ENCODE measurements around the gene MSANTD3. TPM values are rescaled to one million over a fixed set of nuclear protein-coding genes. Genes with fewer than 3 reads are reported as not detected.
"Not testable (repeated sequence)": the region's sequence is repeated elsewhere in the genome, so short reads cannot be mapped to it uniquely, and the experiment has no call there.

MSANTD3 gene
- total RNA-seq, 1 donor from 2014 or later: 38.9 TPM

DNA sequence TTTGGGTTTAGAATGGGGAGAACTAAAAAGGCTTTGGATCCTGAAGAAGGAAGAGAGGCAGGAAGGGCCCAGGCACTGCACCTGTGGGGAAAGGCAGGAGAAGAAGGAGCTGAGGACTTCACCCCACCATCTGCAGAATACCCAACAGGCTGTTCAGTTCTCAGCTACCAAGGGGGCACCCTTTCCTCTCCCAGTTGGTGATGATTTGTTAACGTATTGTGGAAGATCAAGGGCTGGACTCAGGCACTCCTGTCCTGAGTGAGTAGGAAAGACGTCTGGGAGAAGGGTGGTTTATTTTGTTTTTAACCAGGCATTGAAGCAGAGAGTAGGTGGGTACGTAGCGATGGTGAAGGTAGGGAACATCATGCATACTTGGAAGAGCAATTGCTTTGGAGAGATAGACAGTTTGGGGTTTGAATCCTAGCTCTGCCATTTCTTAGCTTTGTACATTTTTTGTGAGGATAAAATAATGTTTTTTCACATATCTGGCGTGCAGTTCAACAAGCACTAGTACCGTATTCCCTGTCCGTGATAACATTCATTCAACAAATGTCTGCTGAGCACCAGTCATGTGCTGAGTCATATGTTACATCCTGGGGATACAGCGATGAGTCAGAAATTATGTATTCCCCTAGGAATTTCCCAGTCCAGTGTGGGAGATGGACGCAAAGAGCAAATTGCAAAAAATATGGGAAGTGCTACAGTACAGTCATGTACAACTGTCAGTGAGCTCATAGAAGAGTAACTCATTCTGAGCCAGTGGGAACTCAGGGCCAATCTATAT lies 2.1 kb downstream of the MSANTD3 start:
- peak; percentile 98 to 99 for DNase-seq (ENCODE audit: low read depth in 2 of 2)

GRCh38 chr9:100430286-100430940 lies 3.5 kb downstream of the MSANTD3 start:
- no peak for DNase-seq (ENCODE audit: low read depth in 2 of 2)

- DNase-seq (ENCODE audit: low read depth in 2 of 2): no peak
These were observed 4.9 kb downstream of the MSANTD3 start for GRCh38 chr9:100431886-100432285.

- no peak for DNase-seq (ENCODE audit: low read depth in 2 of 2)
These were observed 5.8 kb downstream of the MSANTD3 start for GRCh38 chr9:100432736-100433135.

DNA sequence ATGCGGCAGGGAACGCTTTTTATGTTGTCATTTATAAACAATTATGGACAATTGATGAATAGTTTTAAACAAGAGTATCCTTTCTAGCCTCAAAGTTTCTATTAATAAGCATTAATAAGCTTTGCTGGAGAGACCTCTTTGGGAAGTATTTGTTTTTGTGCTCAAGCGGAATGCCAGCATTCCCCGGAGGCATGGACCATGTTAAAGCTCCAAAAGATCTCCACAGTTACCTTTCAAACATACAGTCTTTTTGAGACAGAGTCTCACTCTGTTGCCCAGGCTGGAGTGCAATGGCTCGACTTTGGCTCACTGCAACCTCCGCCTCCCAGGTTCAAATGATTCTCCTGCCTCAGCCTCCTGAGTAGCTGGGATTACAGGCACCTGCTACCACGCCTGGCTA lies 9.6 kb downstream of the MSANTD3 start:
- DNase-seq (ENCODE audit: low read depth in 2 of 2): no peak

DNA sequence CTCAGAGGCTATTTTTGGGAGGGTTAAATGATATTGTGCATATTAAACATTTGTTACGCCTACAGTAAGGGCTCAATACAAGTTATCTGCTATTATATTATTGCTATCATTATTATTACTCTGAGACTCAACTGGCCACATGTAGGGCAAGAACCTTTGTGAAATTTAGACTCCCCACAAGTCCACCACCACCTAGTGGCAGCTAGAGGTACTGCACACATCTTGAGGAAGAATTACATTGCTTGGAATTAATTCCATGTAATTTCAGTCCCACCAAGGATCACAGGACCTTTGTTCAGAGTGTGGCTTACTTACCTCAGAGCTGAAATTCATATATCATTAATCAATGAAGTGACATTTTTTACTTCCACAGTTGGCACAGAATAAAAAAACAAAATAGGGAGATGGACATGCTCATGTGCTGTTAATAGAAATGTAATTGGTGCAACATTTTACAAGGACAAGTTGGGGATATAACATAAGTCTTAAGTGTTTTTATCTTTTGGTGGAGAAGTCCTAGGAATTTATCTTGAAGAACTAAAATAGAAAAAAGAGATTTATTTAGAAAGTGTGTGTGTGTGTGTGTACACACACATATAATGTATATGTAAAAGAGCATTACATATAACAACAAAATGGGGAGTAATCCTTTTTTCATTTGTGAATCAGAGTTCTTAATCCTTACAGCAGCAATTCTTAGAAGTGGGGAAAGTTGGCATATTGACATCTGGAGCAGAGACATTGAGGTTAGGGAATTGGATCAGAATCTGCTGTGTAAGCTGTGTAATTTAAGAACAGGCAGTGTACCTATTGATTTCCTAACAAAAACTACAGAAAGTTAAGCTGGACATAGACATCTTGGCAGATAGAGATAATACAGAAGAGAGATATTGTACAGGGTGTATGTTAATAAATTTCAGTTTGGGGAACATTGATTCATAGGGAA lies 11.2 kb downstream of the MSANTD3 start:
- DNase-seq (ENCODE audit: low read depth in 2 of 2): peak; percentile 76 to 84

GRCh38 chr9:100440071-100440470 lies 13.1 kb downstream of the MSANTD3 start:
- DNase-seq (ENCODE audit: low read depth in 2 of 2): peak in 1 of 2 donors; percentile 39

GRCh38 chr9:100440487-100440886 lies 13.5 kb downstream of the MSANTD3 start:
- not testable (repeated sequence) for DNase-seq (ENCODE audit: low read depth in 2 of 2)

GRCh38 chr9:100441911-100442361 lies 15.0 kb downstream of the MSANTD3 start:
- peak in 1 of 2 donors; percentile 52 for DNase-seq (ENCODE audit: low read depth in 2 of 2)

DNA sequence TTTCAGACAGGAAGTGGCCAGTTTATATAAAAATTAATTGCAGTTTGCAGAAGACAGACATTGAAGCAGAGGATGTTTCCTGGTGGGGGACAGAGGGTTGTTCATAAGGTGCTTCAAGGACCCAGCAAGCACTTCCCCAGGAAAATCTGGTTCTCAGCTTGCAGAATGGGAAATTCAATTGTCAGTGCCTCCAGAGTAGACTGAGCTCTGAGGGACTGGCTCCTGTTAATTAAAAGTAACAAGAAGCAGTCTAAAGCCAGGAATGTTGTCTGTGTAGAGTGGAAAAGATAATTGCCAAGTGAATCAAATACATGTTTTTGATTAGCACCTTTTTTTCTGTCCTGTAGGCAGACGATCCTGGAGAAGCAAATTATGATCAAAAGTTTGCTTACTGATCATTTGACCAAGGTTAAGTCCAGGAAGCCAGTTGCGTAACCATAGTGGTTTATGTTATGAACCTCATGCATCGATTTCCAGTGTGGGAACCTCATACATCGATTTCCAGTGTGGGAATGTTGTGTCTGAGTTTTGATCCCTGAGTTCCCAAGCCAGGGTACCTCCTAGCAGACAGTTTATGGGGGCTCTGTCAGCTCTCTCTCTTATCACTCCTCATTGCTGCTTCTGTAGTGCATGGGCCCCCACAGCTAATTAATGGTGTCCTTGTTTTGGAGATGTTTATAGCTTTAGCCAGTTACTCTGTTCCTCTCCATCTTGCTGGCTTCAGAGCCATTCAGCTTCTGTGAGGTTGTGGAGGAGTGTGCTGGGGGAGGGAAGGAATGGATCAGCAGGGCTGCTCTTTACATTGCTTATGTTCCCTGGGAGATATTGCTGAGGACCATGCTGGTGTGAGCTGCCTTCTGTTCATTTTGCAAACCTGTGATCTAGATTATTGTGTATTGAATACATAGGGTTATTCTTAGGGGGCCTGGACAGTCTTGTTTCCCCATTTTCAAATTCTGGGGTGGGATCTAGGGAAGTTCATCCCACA lies 17.1 kb downstream of the MSANTD3 start:
- DNase-seq (ENCODE audit: low read depth in 2 of 2): peak in 1 of 2 donors; percentile 45

DNA sequence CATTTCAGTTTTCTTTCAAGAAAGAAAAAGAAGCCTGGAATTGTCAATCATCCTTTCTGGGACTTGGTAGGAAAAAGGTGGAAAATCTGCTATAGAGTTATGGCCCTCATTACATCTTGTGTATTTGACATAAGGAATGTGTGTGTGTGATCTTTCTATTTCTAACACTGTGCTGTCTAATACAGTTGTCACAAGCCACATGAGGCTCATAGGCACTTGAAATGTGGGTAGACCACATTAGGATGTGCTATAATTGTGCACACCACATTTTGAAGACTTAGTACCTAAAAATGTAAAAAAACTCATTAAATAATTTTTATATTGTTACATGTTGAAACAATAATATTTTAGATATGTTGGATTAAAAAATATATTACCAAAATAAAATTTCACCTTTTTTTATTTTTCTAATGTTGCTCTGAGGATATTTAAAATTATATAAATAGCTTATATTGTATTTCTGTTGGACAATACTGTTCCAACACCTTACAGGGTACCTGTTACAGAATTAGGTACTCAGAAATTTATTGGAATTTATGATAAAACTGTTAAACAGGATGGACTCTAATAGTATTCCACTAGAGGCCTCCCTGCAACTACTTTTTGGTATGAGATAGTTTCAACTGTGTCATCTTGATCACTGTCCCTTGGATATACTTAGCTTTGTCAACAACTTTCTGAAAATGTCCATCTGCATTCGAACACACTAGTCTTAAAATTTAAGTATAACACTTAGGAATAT lies 18.4 kb downstream of the MSANTD3 start:
- peak in 1 of 2 donors; percentile 38 for DNase-seq (ENCODE audit: low read depth in 2 of 2)

DNA sequence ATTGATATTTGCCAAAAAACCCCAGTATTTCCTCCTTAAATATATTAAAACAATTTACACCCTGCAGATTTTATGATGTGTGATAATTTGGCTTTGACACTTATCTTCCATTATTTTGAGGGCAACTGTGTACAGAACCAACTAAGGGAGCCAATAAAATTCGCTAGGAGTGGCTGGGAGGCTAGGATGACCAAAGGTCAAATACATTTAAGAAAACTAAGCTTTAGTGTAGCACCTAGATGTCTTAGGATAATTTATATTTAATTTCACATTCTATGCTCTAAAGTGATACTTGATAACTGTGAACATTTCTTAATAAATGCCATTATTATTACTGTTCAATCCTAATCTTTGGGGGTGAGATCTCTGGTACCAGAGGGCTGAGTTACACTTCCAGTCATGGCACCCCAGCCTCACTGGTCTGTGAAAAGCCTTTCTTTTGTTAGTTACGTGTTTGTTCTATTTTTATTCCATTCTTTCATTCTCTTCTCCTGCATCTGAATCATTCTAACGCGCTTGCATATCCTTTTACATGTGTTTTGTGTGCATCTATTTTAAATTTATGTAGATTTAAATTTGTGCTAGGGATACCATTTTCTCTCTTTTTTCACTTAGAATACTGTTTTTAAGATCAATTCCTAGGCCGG lies 19.1 kb downstream of the MSANTD3 start:
- no peak for DNase-seq (ENCODE audit: low read depth in 2 of 2)

GRCh38 chr9:100447041-100447440 lies 20.1 kb downstream of the MSANTD3 start:
- DNase-seq (ENCODE audit: low read depth in 2 of 2): no peak

GRCh38 chr9:100448266-100448665 lies 21.3 kb downstream of the MSANTD3 start:
- DNase-seq (ENCODE audit: low read depth in 2 of 2): no peak

- DNase-seq (ENCODE audit: low read depth in 2 of 2): no peak
These were observed 22.5 kb downstream of the MSANTD3 start for GRCh38 chr9:100449420-100449819.

- DNase-seq (ENCODE audit: low read depth in 2 of 2): no peak
These were observed 26.0 kb downstream of the MSANTD3 start for GRCh38 chr9:100452894-100453293.

GRCh38 chr9:100455470-100455869 lies 28.5 kb downstream of the MSANTD3 start:
- peak; percentile 29 to 53 for DNase-seq (ENCODE audit: low read depth in 2 of 2)

GRCh38 chr9:100457517-100457916 lies 30.6 kb downstream of the MSANTD3 start:
- no peak for DNase-seq (ENCODE audit: low read depth in 2 of 2)

DNA sequence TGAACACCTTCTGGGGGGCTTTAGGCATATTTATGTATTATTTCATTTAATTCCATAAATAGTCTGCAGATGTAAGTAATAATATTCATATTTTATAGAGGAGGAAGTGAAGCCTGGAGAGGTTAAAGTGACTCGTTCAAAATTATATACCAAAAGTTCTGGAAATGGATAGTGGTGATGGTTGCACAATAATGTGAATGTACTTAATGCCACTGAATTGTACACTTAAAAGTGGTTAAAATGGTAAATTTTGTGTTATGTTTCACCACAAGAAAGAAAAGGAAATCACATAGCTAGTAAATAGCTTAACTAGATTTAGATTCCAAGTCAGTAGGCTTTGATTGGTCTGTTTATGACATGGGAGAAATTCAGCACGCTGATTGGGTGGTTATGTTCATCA lies 33.0 kb downstream of the MSANTD3 start:
- DNase-seq (ENCODE audit: low read depth in 2 of 2): no peak
